Nephron (organoid): ENCODE measurements around the gene GHSR.

Experiments used
- H3K27ac Mint-ChIP-seq, 3 experiments: 2 replicates each; pipeline ENCODE4 v1.8.0; 2020; ENCODE audit warnings: mixed read lengths in 3 of 3, mild to moderate bottlenecking in 2 of 3, moderate library complexity in 1 of 3
- H3K27me3 Mint-ChIP-seq: 2 replicates; pipeline ENCODE4 v1.8.0; 2021; ENCODE audit warnings: low read depth, mild to moderate bottlenecking, moderate library complexity, mixed read lengths
- H3K36me3 Mint-ChIP-seq: 2 replicates; pipeline ENCODE4 v1.8.0; 2020; ENCODE audit warnings: low read depth, mixed read lengths
- H3K4me1 Mint-ChIP-seq: 2 replicates; pipeline ENCODE4 v1.8.0; 2020; ENCODE audit warnings: mixed read lengths
- H3K4me3 Mint-ChIP-seq, 3 experiments: 2 replicates each; pipeline ENCODE4 v1.8.0; 2020; ENCODE audit warnings: mild to moderate bottlenecking in 3 of 3, mixed read lengths in 3 of 3, moderate library complexity in 2 of 3
- H3K9me3 Mint-ChIP-seq: 2 replicates; pipeline ENCODE4 v1.8.0; 2020; ENCODE audit warnings: mixed read lengths
- CTCF ChIP-seq, 3 experiments: fragments of 200-600 bp; sonication (generic); IDR thresholded peaks; one replicate each; pipeline ENCODE4 v1.5.0; 2021; ENCODE audit warnings: antibody characterized with exemption in 3 of 3; ENCODE audit not compliant: unreplicated experiment in 3 of 3

The GHSR gene

DNA sequence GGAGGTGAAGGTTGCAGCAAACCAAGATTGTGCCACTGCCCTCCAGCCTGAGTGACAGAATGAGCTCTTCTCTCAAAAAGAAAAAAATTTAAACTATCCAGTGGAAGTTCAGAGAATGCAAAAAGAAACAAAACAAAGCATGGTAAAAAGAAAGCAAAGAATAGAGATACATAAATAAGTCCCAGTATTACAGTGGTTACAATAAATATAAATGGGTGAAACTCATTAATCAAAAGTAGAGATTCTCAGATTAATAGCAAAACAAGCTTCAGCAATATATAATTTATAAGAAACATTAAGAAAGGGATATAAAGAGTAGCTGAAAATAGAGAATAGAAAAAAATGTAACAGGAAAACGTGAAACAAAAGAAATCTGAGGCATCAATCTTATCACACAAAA, 23.6 kb upstream of the GHSR start:
- Mint-ChIP-seq H3K4me1 (peaks cover 19% of the 10 kb centered on the region), H3K36me3 (no peaks in the 10 kb centered on the region), H3K27me3 (peaks cover 5% of the 10 kb centered on the region), H3K9me3 (no peaks in the 10 kb centered on the region), H3K4me3 (no peak overlapping the region), H3K27ac (no peak overlapping the region)
- no peak for TF ChIP-seq CTCF (IDR thresholded peaks at IDR 0.05; ENCODE audit: unreplicated experiment in 3 of 3)

DNA sequence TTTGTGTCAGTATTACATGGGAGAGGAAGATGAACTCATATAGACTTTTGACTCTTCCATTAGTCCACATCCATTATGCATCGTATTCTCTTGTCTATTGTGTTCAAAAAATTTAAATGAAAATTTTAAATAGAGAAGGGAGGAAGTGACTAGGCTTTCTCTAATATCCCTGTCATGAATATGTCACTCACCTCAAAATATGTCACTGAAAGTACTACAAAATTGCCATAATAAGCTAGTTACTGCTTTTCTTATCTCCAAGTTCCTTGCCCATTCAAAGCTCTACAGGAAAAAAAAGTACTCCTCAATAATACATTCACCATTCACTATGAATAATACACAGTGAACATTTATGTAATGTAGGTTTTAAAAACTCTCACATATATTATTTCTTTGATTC, 22.3 kb upstream of the GHSR start:
- Mint-ChIP-seq H3K27ac (no peak overlapping the region), H3K27me3 (peaks cover 7% of the 10 kb centered on the region), H3K4me3 (no peak overlapping the region), H3K36me3 (no peaks in the 10 kb centered on the region), H3K4me1 (peaks cover 19% of the 10 kb centered on the region), H3K9me3 (no peaks in the 10 kb centered on the region)
- no peak for TF ChIP-seq CTCF (IDR thresholded peaks at IDR 0.05; ENCODE audit: unreplicated experiment in 3 of 3)

DNA sequence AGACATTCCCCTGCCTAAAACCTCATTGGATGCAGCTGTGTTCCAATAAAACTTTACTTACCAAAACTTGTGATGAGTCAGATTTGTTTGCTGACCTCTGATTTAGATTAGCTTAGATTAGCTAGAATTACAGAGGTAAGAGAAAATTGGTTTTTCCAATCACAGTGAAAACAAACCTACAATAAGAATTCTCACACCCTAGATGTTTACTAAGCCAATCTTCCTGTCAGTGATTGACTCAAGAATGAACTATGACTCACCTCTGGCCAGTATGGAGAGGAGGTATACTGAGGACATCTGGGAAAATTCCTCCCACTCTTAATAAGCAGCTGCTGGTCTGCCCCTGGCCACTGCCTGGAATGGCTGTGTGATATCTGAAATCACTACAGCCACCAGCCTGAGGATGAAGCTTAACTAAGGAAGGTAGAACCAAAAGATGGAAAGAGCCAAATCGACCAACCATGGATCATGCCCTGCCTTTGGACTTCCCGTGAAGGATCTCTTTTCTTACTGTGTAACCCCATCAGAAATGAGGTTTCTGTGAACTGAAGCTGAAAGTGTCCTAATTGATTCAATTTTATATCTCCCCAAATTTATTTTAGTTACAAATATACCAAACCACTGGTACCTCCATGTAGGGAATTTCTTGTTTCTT, 19.0 kb upstream of the GHSR start:
- Mint-ChIP-seq H3K27ac (no peak overlapping the region), H3K4me3 (no peak overlapping the region), H3K27me3 (peaks cover 7% of the 10 kb centered on the region), H3K4me1 (peaks cover 29% of the 10 kb centered on the region), H3K36me3 (no peaks in the 10 kb centered on the region), H3K9me3 (peaks cover 3% of the 10 kb centered on the region)
- TF ChIP-seq CTCF (IDR thresholded peaks at IDR 0.05; ENCODE audit: unreplicated experiment in 3 of 3) = no peak

DNA sequence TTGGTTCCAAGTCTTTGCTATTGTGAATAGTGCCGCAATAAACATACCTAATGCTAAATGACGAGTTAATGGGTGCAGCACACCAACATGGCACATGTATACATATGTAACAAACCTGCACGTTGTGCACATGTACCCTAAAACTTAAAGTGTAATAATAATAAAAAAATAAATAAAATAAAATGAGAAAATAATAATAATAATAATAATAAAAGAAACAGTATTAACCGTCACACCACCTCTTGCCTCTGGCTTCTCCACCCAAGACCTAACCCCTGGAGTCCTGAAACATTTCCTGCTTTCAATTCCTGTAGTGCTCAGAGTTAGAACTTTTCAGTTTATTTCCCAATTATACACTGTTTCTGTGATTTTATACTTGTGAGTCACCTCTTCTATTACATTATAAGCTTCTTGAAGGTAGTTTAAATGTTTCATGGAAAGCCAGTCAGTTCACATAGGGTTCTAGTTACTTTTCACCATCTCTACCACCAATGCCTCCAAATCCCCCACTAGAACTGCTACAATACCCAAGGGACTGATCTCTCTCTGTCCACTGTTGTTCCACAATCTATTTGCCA, 18.4 kb upstream of the GHSR start:
- Mint-ChIP-seq H3K4me1 (peaks cover 29% of the 10 kb centered on the region), H3K36me3 (no peaks in the 10 kb centered on the region)

GRCh38 chr3:172465281-172465680, 17.0 kb upstream of the GHSR start:
- Mint-ChIP-seq H3K4me3 (no peak overlapping the region), H3K9me3 (peaks cover 3% of the 10 kb centered on the region), H3K4me1 (peaks cover 29% of the 10 kb centered on the region), H3K36me3 (no peaks in the 10 kb centered on the region), H3K27me3 (peaks cover 7% of the 10 kb centered on the region), H3K27ac (peak overlapping the region in 1 of 3 experiments; percentile 4)
- TF ChIP-seq CTCF (IDR thresholded peaks at IDR 0.05; ENCODE audit: unreplicated experiment in 3 of 3) = no peak

More for the DNA sequence above, 18.4 kb upstream of the GHSR start:
- no peak overlapping the region for H3K4me3 Mint-ChIP-seq
- TF ChIP-seq CTCF (IDR thresholded peaks at IDR 0.05; ENCODE audit: unreplicated experiment in 3 of 3) = no peak
- no peak overlapping the region for H3K27ac Mint-ChIP-seq
- peaks cover 7% of the 10 kb centered on the region for H3K27me3 Mint-ChIP-seq
- peaks cover 3% of the 10 kb centered on the region for H3K9me3 Mint-ChIP-seq

DNA sequence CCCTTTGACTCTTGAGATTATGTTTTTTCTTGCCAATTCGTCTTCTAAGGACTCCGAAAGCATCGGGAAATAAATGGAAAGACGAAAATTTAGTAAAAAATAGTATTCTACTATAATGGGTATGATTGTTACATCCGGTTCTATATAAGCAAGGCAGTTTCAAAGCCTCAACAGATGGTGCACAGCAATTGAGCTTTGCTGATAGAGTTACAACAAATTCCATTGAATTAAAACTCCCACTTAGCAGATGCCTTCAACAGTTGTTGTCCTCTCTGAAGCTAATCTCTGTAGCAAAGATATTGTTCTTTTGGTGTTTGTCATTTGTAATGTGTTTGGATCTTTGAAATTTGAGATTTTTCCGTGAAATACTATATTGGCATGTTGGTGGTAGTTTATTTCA, 16.1 kb upstream of the GHSR start:
- peaks cover 7% of the 10 kb centered on the region for H3K27me3 Mint-ChIP-seq
- TF ChIP-seq CTCF (IDR thresholded peaks at IDR 0.05; ENCODE audit: unreplicated experiment in 3 of 3) = no peak

More for the DNA sequence above, 16.1 kb upstream of the GHSR start:
- peaks cover 29% of the 10 kb centered on the region for H3K4me1 Mint-ChIP-seq
- peaks cover 3% of the 10 kb centered on the region for H3K9me3 Mint-ChIP-seq
- peak overlapping the region in 2 of 3 experiments; percentile 15 to 46 for H3K27ac Mint-ChIP-seq
- no peaks in the 10 kb centered on the region for H3K36me3 Mint-ChIP-seq
- peak overlapping the region in 1 of 3 experiments; percentile 50 for H3K4me3 Mint-ChIP-seq
